Activated T-helper 1 cell treated with Interleukin-2 at 50 U/mL for 16 hours (primary cell): Measurements from ENCODE around the gene EIF4G1.
"Not testable (repeated sequence)": the region's sequence is repeated elsewhere in the genome, so short reads cannot be mapped to it uniquely, and the experiment has no call there.

Experiments used
- DNase-seq: peaks from one replicate; pipeline ENCODE4 v3.0.0-alpha.2; 2020; ENCODE audit warnings: low read depth

Gene EIF4G1

GRCh38 chr3:184314363-184314699 is at the start of gene EIF4G1:
Gene EIF4G1, plus strand, starts transcription at chr3:184314606. Its CDS starts 1,191 bp downstream, at chr3:184315797.
- DNase-seq: peak; percentile 90

GRCh38 chr3:184267249-184267648 is 47.2 kb upstream of the EIF4G1 start:
- not testable (repeated sequence) for DNase-seq

GRCh38 chr3:184272269-184272668 is 42.1 kb upstream of the EIF4G1 start:
- DNase-seq: no peak

- no peak for DNase-seq
Observed at GRCh38 chr3:184275381-184275701, 39.1 kb upstream of the EIF4G1 start.

- no peak for DNase-seq
Observed at GRCh38 chr3:184275961-184276910, 38.2 kb upstream of the EIF4G1 start, which contains the start of gene ECE2. Gene ECE2, plus strand, starts transcription at chr3:184276022. Its CDS starts 132 bp downstream, at chr3:184276154.

GRCh38 chr3:184277366-184277765 is 37.0 kb upstream of the EIF4G1 start:
- DNase-seq: no peak

GRCh38 chr3:184282941-184283340 is 31.5 kb upstream of the EIF4G1 start:
- no peak for DNase-seq

- DNase-seq: no peak
Observed at GRCh38 chr3:184283681-184284080, 30.7 kb upstream of the EIF4G1 start.

- DNase-seq: no peak
Observed at GRCh38 chr3:184284696-184285095, 29.7 kb upstream of the EIF4G1 start.

GRCh38 chr3:184289426-184289938 is 24.9 kb upstream of the EIF4G1 start:
- peak; percentile 44 for DNase-seq

GRCh38 chr3:184290331-184290730 is 24.1 kb upstream of the EIF4G1 start:
- no peak for DNase-seq

GRCh38 chr3:184291044-184291737 is 23.2 kb upstream of the EIF4G1 start:
- DNase-seq: no peak

- no peak for DNase-seq
Observed at GRCh38 chr3:184291738-184292445, 22.5 kb upstream of the EIF4G1 start.

- DNase-seq: no peak
Observed at GRCh38 chr3:184295771-184296170, 18.6 kb upstream of the EIF4G1 start.

GRCh38 chr3:184296616-184297015 is 17.8 kb upstream of the EIF4G1 start:
- no peak for DNase-seq

GRCh38 chr3:184298759-184299487 is 15.5 kb upstream of the EIF4G1 start, which contains the start of gene PSMD2:
Gene PSMD2, plus strand, starts transcription at chr3:184299241. Its CDS starts 26 bp downstream, at chr3:184299267.
- peak; percentile 98 for DNase-seq

- no peak for DNase-seq
Observed at GRCh38 chr3:184299488-184300377, 14.7 kb upstream of the EIF4G1 start.

GRCh38 chr3:184300378-184300720 is 14.1 kb upstream of the EIF4G1 start:
- DNase-seq: no peak

GRCh38 chr3:184305577-184305976 is 8.8 kb upstream of the EIF4G1 start:
- DNase-seq: no peak

GRCh38 chr3:184306341-184306972 is 7.9 kb upstream of the EIF4G1 start:
- no peak for DNase-seq
